Adrenal gland (tissue), 12 donors: ENCODE results near the gene IGSF10. TPM values are rescaled to one million over a fixed set of nuclear protein-coding genes. Genes with fewer than 3 reads are reported as not detected.

ENCODE experiments used
- DNase-seq, 7 donors: peaks; one replicate each; pipeline ENCODE4 v3.0.0-alpha.2; 2019 to 2020
- H3K27ac ChIP-seq, 5 donors: fragments of 200-600 bp; sonication (generic) in 4 of 5; 1 replicate in 3 of 5; 2 replicates in 2 of 5; pipeline versions ENCODE4 v1.5.1 to v1.8.0; 2016 to 2020; ENCODE audit warnings: mild to moderate bottlenecking in 1 of 5
- H3K27me3 ChIP-seq: fragments of 200-600 bp; 2 replicates; pipeline ENCODE4 v1.8.0; 2021
- H3K36me3 ChIP-seq, 2 donors: fragments of 200-600 bp; replicated peaks in 1 of 2; 1 replicate in 1 of 2; 2 replicates in 1 of 2; pipeline versions ENCODE4 v1.5.1 to v1.8.0; 2018 to 2022
- H3K4me1 ChIP-seq, 2 donors: fragments of 200-600 bp; replicated peaks in 1 of 2; 1 replicate in 1 of 2; 2 replicates in 1 of 2; pipeline versions ENCODE4 v1.5.1 to v1.8.0; 2018 to 2021
- H3K4me3 ChIP-seq, 4 donors: fragments of 200-600 bp; sonication (generic) in 3 of 4; one replicate each; pipeline ENCODE4 v1.5.1; 2016 to 2018
- H3K9me3 ChIP-seq, 3 donors: fragments of 200-600 bp; sonication (generic) in 1 of 3; replicated peaks in 1 of 3; 1 replicate in 2 of 3; 2 replicates in 1 of 3; pipeline versions ENCODE4 v1.5.1 to v1.8.0; 2016 to 2021
- POLR2A ChIP-seq, 2 donors: fragments of 450-650 bp; IDR thresholded peaks; one replicate each; pipeline ENCODE4 v1.6.1; 2017; ENCODE audit warnings: antibody characterized with exemption in 2 of 2, mild to moderate bottlenecking in 2 of 2, moderate library complexity in 1 of 2
- WGBS, 4 donors: extraction: QIAGEN DNeasy Blood & Tissue Kit in 2 of 4; methylation state at CpG; one replicate each; pipeline versions ENCODE4 v1.1.5 to v1.1.7; 2013 to 2017; 5-methylcytosine and 5-hydroxymethylcytosine counted together
- intact Hi-C, 2 donors: fragments of 100-400 bp; cut with DNase I; formaldehyde crosslinking; loops; one replicate each; pipeline versions ENCODE4 v1.14.1 to v1.15.0; 2022 to 2023
- polyA plus RNA-seq, 3 donors: library from polyadenylated mRNA; stranded (reverse); fragments of 200-250 nt in 2 of 3; fragments of 350-450 nt in 1 of 3; fragmentation: Illumina TruSeq in 1 of 3; extraction: RNeasy Lipid Tissue Mini Kit (QIAGEN cat#74804) in 1 of 3; gene quantifications; one replicate each; pipeline ENCODE4 v1.2.3, GENCODE V29; 2013 to 2014
- total RNA-seq, 9 donors: library from RNA; depleted of rRNA in 4 of 9; stranded (reverse); fragments of >200 nt in 4 of 9; fragments of 120-200 nt in 1 of 9; fragmentation: NEBNext Ultra II Directional in 1 of 9; extraction: Animal tissue kit (Norgen Biotek cat#: 25700) in 1 of 9; gene quantifications; one replicate each; pipeline versions ENCODE4 v1.1.0 to v1.2.4, GENCODE V29; 2013 to 2023
- TF ChIP-seq, protein P1 (sequence below), 6 experiments: fragments of 450-650 bp in 4 of 6; fragments of 200-600 bp in 2 of 6; sonication (generic) in 1 of 6; IDR thresholded peaks; 1 replicate in 5 of 6; 2 replicates in 1 of 6; pipeline versions ENCODE4 v1.5.1 to v1.8.0; 2016 to 2021; ENCODE audit warnings: antibody characterized with exemption in 6 of 6, mild to moderate bottlenecking in 2 of 6, moderate library complexity in 1 of 6
- donor health status: healthy with polysubstance abuse.
- donor health status: Bipolar disorder and iron deficiency.
- donor health status: DM: yes; HTN: yes; CAD: no.
- donor health status: DM: no; HTN: no; CAD: no.
- donor health status: DM: no; HTN: no; CAD: no.
- donor health status: DM: yes; HTN: yes; CAD: no.

IGSF10 gene
- total and polyA plus RNA-seq, 12 donors = 0.67 to 33.7 (median 7.6) TPM

DNA sequence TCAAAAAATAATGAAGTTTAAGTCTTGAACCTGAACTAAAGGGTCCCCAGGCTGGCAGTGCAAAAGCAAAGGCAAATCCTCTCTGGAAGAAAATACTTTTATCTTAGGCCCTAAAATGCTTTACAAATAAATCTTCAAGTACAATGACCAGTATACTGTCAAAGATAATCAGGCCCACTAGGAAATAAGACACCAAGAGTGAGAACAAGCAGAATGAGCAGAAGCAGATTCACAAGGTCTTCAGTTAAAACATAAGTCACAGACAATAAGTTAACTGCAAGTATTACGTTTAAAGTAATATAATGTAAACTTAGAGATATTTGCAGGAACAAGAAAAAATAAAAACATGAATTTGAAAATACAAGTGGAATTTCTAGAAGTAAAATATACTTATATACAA, 42.2 kb upstream of the IGSF10 start:
- DNase-seq = no peak
- 84 to 93% (median 91%) methylated on average over 1 of the region's 1 CpG for WGBS, 4 donors
- Histone ChIP-seq H3K27ac (no peak overlapping the region), H3K9me3 (no peaks in the 10 kb centered on the region), H3K27me3 (no peaks in the 10 kb centered on the region), H3K4me3 (no peak overlapping the region), H3K4me1 (peaks cover 5 to 21% of the 10 kb centered on the region in 2 donors), H3K36me3 (no peaks in the 10 kb centered on the region)
- intact Hi-C loops = no loop called here
- no peak for TF ChIP-seq POLR2A (IDR thresholded peaks at IDR 0.05)
- TF ChIP-seq, protein P1, sequence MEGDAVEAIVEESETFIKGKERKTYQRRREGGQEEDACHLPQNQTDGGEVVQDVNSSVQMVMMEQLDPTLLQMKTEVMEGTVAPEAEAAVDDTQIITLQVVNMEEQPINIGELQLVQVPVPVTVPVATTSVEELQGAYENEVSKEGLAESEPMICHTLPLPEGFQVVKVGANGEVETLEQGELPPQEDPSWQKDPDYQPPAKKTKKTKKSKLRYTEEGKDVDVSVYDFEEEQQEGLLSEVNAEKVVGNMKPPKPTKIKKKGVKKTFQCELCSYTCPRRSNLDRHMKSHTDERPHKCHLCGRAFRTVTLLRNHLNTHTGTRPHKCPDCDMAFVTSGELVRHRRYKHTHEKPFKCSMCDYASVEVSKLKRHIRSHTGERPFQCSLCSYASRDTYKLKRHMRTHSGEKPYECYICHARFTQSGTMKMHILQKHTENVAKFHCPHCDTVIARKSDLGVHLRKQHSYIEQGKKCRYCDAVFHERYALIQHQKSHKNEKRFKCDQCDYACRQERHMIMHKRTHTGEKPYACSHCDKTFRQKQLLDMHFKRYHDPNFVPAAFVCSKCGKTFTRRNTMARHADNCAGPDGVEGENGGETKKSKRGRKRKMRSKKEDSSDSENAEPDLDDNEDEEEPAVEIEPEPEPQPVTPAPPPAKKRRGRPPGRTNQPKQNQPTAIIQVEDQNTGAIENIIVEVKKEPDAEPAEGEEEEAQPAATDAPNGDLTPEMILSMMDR (IDR thresholded peaks at IDR 0.05) = no peak

DNA sequence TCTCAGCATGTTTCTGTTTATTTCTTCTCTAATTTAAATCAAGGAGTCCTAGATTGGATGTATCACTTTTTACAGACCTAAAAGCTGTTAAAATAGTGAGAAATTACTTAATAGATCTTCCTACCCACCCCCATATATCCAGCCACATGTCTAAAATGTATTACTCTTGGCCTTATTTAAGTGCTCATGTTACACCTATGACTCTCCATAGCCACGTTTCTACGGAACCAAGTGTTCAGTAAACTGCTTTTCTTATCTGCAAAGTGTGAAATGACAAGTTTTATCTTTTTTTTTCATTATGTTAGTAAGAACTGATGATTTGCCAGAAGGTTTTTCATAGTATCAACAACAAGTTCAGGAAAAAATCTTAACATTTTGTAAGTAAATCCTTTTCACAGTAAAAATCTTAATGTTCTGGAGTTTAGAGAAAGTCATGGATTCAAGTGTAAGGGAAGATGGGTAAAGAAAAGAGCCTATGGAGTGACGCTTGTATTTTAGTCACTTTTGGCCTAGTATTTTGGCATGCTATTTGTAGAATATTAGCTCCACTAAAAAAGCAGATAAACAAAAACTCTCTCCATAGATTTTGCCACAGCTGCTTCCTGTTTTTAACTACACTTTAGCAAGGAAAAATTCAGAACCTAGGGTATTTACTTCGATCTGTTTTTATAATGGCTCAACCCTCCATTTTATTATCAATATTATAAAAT, 41.2 kb upstream of the IGSF10 start:
- WGBS, 4 donors = 36 to 48% (median 40%) methylated on average over 4 of the region's 4 CpGs
- H3K4me1 ChIP-seq = peaks cover 5 to 21% of the 10 kb centered on the region in 2 donors
- no peak overlapping the region for H3K4me3 ChIP-seq
- TF ChIP-seq, protein P1 (IDR thresholded peaks at IDR 0.05) = no peak
- TF ChIP-seq POLR2A (IDR thresholded peaks at IDR 0.05) = no peak
- H3K9me3 ChIP-seq = no peaks in the 10 kb centered on the region
- H3K27ac ChIP-seq = peak overlapping the region in 1 of 5 donors; percentile 62
- H3K36me3 ChIP-seq = no peaks in the 10 kb centered on the region
- DNase-seq = no peak
- intact Hi-C loops = no loop called here
- no peaks in the 10 kb centered on the region for H3K27me3 ChIP-seq

DNA sequence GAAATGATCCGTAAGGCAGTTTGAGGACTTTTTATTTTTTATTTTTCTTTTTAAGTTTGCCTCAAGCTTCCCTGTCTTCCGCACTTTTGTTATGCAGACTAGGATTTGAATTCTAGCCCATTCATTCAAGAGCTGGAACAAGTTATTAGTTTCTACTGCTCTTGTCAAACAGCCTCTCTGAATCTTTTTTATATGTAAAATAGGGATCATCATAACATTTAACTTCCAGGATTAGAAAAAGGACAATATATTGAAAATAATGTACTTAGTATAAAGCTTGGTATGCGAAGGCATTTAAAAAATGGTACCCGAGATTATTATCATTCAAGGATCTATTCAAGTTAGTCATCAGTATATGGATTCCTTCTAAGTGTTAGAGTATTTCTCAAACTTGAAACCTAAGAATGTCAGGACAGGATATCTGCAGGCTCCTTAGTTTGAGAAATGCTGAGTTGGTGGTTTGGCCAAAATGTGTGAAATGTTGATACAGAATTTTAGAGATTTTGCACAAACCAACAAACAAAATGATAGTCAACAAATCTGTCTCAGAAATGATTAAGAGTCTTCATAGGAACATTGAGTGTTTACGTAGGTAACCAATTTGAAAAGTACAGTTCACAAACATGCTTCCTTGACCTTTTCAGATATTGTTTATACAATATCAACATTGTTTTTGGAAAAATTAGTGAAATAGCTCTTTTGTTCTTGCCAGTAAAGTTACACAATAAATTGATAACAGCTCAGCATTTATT, 40.5 kb upstream of the IGSF10 start:
- no peaks in the 10 kb centered on the region for H3K9me3 ChIP-seq
- intact Hi-C loops = no loop called here
- H3K27me3 ChIP-seq = no peaks in the 10 kb centered on the region
- no peaks in the 10 kb centered on the region for H3K36me3 ChIP-seq
- H3K4me1 ChIP-seq = peaks cover 5 to 21% of the 10 kb centered on the region in 2 donors
- H3K4me3 ChIP-seq = no peak overlapping the region
- no peak for TF ChIP-seq POLR2A (IDR thresholded peaks at IDR 0.05)
- TF ChIP-seq, protein P1 (IDR thresholded peaks at IDR 0.05) = no peak
- 45 to 60% (median 56%) methylated on average over 5 of the region's 5 CpGs for WGBS, 4 donors
- H3K27ac ChIP-seq = peak overlapping the region in 1 of 5 donors; percentile 62
- DNase-seq = no peak

DNA sequence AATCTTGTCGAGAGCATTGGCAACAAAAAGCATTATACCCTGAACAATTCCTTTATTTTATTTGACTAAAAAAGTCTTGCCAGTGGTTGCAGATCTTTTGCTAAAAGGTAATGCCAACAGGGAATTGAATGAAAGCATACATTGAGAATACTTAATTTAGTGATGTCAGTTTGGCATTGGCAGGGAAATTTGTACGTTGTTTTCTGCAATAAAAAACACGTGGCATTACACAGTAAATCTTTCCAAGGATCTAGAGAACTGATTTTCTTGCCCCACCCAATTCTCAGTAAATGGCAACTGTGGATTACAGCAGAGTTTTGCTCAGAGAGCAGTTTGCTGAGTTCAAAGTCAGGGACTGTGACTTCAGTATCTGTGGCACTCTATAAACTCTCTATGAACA, 38.3 kb upstream of the IGSF10 start:
- TF ChIP-seq POLR2A (IDR thresholded peaks at IDR 0.05) = no peak
- TF ChIP-seq, protein P1 (IDR thresholded peaks at IDR 0.05) = no peak
- no peak for DNase-seq
- Histone ChIP-seq H3K27ac (no peak overlapping the region), H3K27me3 (no peaks in the 10 kb centered on the region), H3K4me1 (peaks cover 5 to 21% of the 10 kb centered on the region in 2 donors), H3K4me3 (no peak overlapping the region), H3K9me3 (no peaks in the 10 kb centered on the region), H3K36me3 (no peaks in the 10 kb centered on the region)
- intact Hi-C loops = no loop called here
- WGBS, 4 donors = 38 to 55% (median 40%) methylated on average over 3 of the region's 3 CpGs
